IPS-15b (cell line): Measurements from ENCODE around the gene PNPLA5.

ENCODE experiments used
- H3K27me3 ChIP-seq: one replicate; pipeline ENCODE4 v1.6.1; 2013; ENCODE audit warnings: low read length; ENCODE audit not compliant: control insufficient read depth, insufficient read depth
- H3K36me3 ChIP-seq: one replicate; pipeline ENCODE4 v1.6.1; 2013; ENCODE audit warnings: low read length; ENCODE audit not compliant: control insufficient read depth, insufficient read depth
- H3K4me1 ChIP-seq: one replicate; pipeline ENCODE4 v1.6.1; 2013; ENCODE audit warnings: mild to moderate bottlenecking, low read length; ENCODE audit not compliant: control insufficient read depth, insufficient read depth
- H3K4me3 ChIP-seq: one replicate; pipeline ENCODE4 v1.5.1; 2013; ENCODE audit warnings: low read depth, low read length
- H3K9ac ChIP-seq: one replicate; pipeline ENCODE4 v1.6.1; 2013; ENCODE audit warnings: low read depth, mild to moderate bottlenecking, low read length
- H3K9me3 ChIP-seq: one replicate; pipeline ENCODE4 v1.6.1; 2013; ENCODE audit warnings: mild to moderate bottlenecking, low read length; ENCODE audit not compliant: control insufficient read depth, insufficient read depth

The PNPLA5 gene

DNA sequence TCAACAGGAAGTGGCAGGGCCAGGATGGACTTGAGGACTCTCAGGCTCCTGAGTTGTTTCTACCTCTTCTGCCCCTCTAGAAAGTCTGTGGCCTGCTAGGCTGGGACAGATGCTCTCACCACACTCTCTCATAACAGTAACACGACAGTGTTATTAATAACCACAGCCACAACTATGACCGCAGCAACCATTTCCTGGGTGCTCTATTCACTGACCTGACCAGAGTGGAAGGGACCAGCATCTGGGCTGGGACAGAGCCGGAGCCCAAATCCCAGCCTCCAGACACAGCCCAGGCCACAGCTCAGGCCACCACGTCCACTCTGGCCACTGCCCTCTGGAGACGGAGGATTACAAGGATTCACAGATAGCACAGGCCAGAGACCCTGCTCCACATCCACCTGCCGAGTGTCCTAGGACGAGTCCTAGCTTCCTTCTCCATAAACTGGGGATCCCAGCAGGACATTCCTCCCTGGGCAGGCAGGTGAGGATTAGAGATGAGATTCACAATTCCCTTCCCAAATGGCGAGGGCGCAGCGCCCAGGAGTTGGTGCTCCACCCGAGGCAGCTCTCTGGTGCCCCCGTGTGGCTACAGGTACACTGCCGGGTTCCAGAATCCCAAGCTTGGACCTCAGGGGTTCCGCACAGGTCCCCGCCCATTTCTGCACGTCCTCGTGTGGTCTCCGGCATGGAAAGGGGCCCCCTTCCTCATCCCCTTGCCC, 7.1 kb downstream of the PNPLA5 start:
- H3K4me1 ChIP-seq = no peaks in the 10 kb centered on the region

GRCh38 chr22:43883719-43884415, 7.9 kb downstream of the PNPLA5 start:
- peaks cover 5% of the 10 kb centered on the region for H3K36me3 ChIP-seq
- H3K9ac ChIP-seq = no peak overlapping the region
- no peak overlapping the region for H3K4me3 ChIP-seq

More for the DNA sequence above, 7.1 kb downstream of the PNPLA5 start:
- no peak overlapping the region for H3K4me3 ChIP-seq
- no peak overlapping the region for H3K9ac ChIP-seq
- H3K27me3 ChIP-seq = no peaks in the 10 kb centered on the region
- peaks cover 5% of the 10 kb centered on the region for H3K36me3 ChIP-seq
- no peaks in the 10 kb centered on the region for H3K9me3 ChIP-seq

DNA sequence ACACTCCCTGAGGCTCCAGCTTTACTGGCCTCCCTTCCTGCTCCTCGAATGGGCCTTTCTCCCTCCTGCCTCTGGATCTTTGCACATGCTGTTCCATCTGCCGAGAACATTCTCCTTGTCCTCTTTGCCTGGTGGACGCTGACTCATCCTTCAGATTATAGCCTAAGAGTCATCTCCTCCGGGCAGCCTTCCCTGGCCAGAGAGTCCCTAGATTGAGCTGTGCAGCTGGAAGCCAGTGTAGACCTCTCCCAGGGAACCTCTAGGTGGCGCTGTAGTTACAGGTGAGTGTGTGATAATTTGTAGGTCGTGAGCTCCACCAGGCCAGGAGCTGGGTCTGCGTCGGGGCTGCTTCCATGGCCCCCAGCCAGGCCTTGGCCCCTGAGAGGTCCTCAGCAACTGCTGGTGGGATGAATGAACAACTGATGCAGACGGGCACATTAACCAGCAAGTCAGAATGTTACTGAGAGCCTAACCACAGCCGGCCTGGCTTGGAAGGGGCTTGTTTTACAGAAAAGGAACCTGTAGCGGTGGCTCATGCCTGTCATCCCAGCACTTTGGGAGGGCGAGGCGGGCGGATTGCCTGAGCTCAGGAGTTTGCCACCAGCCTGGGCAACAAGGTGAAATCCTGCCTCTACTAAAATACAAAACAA, 8.7 kb downstream of the PNPLA5 start:
- no peak overlapping the region for H3K4me3 ChIP-seq
- H3K36me3 ChIP-seq = peaks cover 8% of the 10 kb centered on the region
- H3K9ac ChIP-seq = no peak overlapping the region
- no peaks in the 10 kb centered on the region for H3K4me1 ChIP-seq
- no peaks in the 10 kb centered on the region for H3K27me3 ChIP-seq
- H3K9me3 ChIP-seq = no peaks in the 10 kb centered on the region

More at GRCh38 chr22:43883719-43884415, 7.9 kb downstream of the PNPLA5 start:
- H3K27me3 ChIP-seq = no peaks in the 10 kb centered on the region
- no peaks in the 10 kb centered on the region for H3K9me3 ChIP-seq
- H3K4me1 ChIP-seq = no peaks in the 10 kb centered on the region

DNA sequence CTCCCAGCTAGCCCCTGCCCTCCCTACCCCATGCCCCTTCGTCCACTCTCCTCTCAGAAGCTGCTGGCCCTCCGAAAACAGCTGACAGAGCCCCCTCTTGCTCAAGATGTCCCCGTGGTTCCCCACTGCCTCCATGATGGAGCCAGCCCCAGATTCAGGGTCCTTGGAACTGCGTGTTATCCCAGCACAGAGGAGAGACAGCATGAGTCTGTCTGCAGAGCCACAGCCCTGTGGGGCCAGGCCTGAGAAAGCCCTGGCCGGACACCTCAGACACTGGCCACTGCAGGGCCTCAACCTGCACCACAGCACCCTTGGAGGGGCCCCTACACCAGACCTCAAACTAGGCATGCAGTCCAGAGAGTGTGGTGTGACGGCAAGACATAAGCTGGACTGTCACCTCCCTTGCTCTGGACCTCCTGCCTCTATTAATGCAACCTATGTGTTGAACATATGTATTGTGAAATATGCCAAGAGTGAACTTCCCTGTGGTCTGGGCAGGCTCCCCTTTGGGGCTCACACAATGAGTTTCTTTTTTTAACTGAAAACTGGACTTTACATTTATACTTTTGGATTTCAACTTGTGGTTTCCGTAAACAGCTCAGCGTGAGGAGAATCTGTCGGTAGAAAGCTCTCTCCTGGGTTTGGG, 9.6 kb downstream of the PNPLA5 start:
- no peaks in the 10 kb centered on the region for H3K27me3 ChIP-seq
- H3K4me3 ChIP-seq = no peak overlapping the region
- H3K9me3 ChIP-seq = no peaks in the 10 kb centered on the region
- H3K9ac ChIP-seq = no peak overlapping the region
- H3K4me1 ChIP-seq = no peaks in the 10 kb centered on the region
- peaks cover 8% of the 10 kb centered on the region for H3K36me3 ChIP-seq

GRCh38 chr22:43881091-43882061, 10.4 kb downstream of the PNPLA5 start:
- H3K9ac ChIP-seq = no peak overlapping the region
- H3K36me3 ChIP-seq = peaks cover 8% of the 10 kb centered on the region
- no peaks in the 10 kb centered on the region for H3K9me3 ChIP-seq
- H3K4me3 ChIP-seq = no peak overlapping the region
- no peaks in the 10 kb centered on the region for H3K4me1 ChIP-seq
- H3K27me3 ChIP-seq = no peaks in the 10 kb centered on the region

- Histone ChIP-seq H3K9me3 (no peaks in the 10 kb centered on the region), H3K27me3 (no peaks in the 10 kb centered on the region), H3K36me3 (peaks cover 8% of the 10 kb centered on the region), H3K9ac (no peak overlapping the region), H3K4me3 (no peak overlapping the region), H3K4me1 (no peaks in the 10 kb centered on the region)
These were observed 11.2 kb downstream of the PNPLA5 start for GRCh38 chr22:43880541-43880991.

DNA sequence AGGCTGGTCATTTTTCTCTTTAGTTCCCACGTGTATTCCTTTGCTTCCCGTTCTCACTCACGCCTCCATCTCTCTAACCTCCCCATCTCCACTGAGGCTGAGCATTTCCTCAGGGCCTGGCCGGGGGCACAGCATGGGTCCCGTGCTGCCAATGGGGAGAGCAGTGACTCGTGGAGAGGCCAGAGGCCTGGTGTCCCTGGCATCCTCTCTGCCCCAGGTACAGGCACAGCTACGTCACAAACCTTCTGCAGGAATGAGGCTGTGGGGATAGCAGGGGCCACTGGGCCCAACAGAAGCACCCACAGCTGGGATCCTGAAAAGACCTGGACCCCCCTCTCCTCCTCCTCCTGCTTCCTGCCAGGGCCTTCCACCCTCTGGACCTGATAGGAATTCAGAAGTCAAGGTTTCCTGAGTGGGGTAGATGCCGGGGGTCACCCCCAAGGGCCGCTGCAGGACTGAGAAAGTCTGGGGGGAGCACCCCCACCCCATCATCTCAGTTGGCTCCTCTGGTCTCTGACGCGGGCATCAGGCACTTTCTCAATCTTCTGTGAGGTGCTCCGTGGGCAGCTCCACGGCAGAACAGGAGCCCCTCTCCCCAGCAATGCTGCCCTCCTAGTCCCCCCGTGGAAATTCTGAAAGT, 11.8 kb downstream of the PNPLA5 start:
- no peak overlapping the region for H3K9ac ChIP-seq
- peaks cover 8% of the 10 kb centered on the region for H3K36me3 ChIP-seq
- no peaks in the 10 kb centered on the region for H3K9me3 ChIP-seq
- H3K27me3 ChIP-seq = no peaks in the 10 kb centered on the region
- H3K4me3 ChIP-seq = no peak overlapping the region
- H3K4me1 ChIP-seq = no peaks in the 10 kb centered on the region

DNA sequence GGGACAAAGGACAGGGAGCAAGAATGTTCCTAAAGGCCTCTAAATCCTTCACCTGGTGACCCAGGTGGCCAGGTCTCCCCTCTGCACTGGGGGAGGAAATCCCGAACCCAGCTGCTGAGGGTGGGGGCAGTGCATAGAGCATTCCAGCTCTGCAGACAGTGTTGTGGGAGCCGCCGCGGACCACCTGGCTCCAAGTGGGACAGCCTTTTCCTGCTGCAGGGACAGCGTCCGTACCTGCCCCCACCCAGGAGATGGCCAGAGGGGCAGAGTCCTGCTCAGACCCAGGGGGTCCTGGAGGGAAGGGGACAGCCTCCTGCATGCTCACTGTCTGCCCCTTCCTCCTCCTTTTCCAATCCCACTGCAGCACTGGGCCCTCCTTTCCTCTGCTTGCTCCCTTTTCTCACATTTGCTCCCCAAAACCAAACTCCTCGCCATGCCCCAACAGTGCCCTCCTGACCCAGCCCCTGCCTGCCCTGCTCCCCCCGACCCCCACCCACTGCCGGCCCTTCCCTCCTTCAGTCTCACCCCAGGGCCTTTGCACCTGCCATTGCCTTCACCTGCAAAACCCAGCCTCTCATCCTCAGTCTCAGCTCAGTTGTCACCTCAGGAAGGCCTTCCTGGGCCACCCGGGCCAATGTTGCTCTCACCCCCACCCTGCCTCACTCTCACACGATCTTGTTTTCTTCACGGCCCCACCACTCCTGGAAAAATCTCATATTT, 12.8 kb downstream of the PNPLA5 start:
- no peaks in the 10 kb centered on the region for H3K27me3 ChIP-seq
- peaks cover 8% of the 10 kb centered on the region for H3K36me3 ChIP-seq
- no peaks in the 10 kb centered on the region for H3K9me3 ChIP-seq
- no peak overlapping the region for H3K9ac ChIP-seq
- no peaks in the 10 kb centered on the region for H3K4me1 ChIP-seq
- H3K4me3 ChIP-seq = no peak overlapping the region

DNA sequence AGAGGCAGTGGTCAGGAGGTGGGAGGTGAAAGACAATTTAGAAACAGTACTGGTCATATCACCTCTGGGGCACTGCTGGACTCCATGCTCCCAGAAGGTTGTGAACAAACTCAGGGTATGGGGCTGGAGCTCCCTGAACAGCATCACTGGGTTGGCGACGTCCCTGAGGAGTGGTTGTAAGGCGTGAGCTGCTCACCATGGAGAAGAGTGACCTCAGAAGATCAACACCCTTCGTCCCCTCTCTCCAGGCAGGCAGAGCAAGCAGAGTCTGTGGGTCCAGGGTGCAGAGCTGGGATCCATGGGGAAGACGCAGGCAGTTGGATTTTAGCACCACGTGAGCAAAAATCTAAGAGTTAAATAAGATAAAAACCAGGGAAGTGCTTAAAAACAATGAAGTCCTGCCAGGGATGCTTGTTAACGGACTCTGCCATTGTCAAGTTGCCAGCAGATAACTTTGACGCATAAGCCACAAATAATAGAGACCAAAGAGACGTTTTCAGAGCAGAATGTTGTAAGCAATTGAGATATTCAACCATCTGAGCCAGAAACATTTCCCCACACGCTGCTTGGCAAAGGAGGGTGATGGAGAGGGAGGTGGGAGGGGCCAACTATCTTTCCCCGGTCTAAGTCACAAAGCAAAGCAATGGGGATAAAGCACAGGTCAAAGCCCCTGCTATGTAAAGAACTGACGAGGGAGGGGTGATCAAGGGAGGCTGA, 13.6 kb downstream of the PNPLA5 start:
- H3K9me3 ChIP-seq = no peaks in the 10 kb centered on the region
- H3K27me3 ChIP-seq = no peaks in the 10 kb centered on the region
- H3K9ac ChIP-seq = no peak overlapping the region
- H3K4me1 ChIP-seq = no peaks in the 10 kb centered on the region
- no peak overlapping the region for H3K4me3 ChIP-seq
- peaks cover 8% of the 10 kb centered on the region for H3K36me3 ChIP-seq
